Neural crest cell (in vitro differentiated cells): Measurements from ENCODE around the gene IRX2. TPM values are rescaled to one million over a fixed set of nuclear protein-coding genes. Genes with fewer than 3 reads are reported as not detected.

Experiments used
- DNase-seq: peaks from one replicate; pipeline ENCODE4 v3.0.0; 2021; ENCODE audit warnings: low read depth, mixed read lengths, low spot score
- H3K27ac Mint-ChIP-seq: one replicate; pipeline ENCODE4 v1.8.0; 2021; ENCODE audit warnings: mild to moderate bottlenecking, mixed read lengths; ENCODE audit not compliant: unreplicated experiment
- H3K27me3 Mint-ChIP-seq: 2 replicates; pipeline ENCODE4 v1.8.0; 2021; ENCODE audit warnings: low read depth, mild to moderate bottlenecking, mixed read lengths
- H3K36me3 Mint-ChIP-seq: 2 replicates; pipeline ENCODE4 v1.8.0; 2021; ENCODE audit warnings: low read depth, mild to moderate bottlenecking, mixed read lengths
- H3K4me1 Mint-ChIP-seq: 2 replicates; pipeline ENCODE4 v1.8.0; 2021; ENCODE audit warnings: mixed read lengths
- H3K4me3 Mint-ChIP-seq: one replicate; pipeline ENCODE4 v1.8.0; 2021; ENCODE audit warnings: mild to moderate bottlenecking, mixed read lengths
- H3K9me3 Mint-ChIP-seq: 2 replicates; pipeline ENCODE4 v1.8.0; 2021; ENCODE audit warnings: mixed read lengths
- total RNA-seq: library from RNA; stranded (reverse); gene quantifications from 2 replicates; pipeline ENCODE4 v1.2.1, GENCODE V29; 2021
- TF ChIP-seq, protein P1 (sequence below): fragments of 200-600 bp; sonication (generic); conservative IDR thresholded peaks from 2 replicates; pipeline ENCODE4 v1.5.0; 2021; ENCODE audit warnings: antibody characterized with exemption, mild to moderate bottlenecking

The IRX2 gene
- total RNA-seq, 1 donor from 2014 or later: 42.5 TPM

DNA sequence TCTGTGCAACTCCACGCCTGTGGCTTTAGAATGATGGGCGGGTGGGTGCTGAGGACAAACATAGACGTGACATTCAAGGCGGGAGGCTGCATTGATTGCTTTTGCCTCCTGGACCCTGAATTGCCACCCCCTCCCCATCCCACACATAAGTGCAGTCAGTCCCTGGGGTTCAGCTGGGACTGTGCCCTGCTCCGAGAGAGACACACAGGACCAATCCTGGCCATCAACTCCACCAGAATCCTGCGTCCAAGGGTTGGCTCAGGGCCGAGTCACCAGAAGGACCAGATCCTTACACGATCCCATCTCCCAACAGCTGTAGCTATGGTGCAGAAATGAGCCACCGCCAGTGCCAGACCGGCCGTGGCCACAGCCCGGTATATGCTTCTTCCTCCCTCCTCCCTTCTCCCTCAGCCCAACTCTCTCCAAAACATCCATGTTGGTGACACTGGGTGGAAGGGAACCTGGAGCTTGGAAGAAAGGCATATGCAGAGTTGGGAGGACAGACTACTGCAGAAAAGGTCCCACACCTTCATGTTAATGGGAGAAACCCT lies 27.4 kb downstream of the IRX2 start:
- Mint-ChIP-seq H3K4me3 (no peak overlapping the region), H3K4me1 (peaks cover 6% of the 10 kb centered on the region), H3K27me3 (peaks cover 2% of the 10 kb centered on the region), H3K36me3 (no peaks in the 10 kb centered on the region), H3K27ac (peak overlapping the region; percentile 43), H3K9me3 (no peaks in the 10 kb centered on the region)
- DNase-seq: no peak
- TF ChIP-seq, protein P1, sequence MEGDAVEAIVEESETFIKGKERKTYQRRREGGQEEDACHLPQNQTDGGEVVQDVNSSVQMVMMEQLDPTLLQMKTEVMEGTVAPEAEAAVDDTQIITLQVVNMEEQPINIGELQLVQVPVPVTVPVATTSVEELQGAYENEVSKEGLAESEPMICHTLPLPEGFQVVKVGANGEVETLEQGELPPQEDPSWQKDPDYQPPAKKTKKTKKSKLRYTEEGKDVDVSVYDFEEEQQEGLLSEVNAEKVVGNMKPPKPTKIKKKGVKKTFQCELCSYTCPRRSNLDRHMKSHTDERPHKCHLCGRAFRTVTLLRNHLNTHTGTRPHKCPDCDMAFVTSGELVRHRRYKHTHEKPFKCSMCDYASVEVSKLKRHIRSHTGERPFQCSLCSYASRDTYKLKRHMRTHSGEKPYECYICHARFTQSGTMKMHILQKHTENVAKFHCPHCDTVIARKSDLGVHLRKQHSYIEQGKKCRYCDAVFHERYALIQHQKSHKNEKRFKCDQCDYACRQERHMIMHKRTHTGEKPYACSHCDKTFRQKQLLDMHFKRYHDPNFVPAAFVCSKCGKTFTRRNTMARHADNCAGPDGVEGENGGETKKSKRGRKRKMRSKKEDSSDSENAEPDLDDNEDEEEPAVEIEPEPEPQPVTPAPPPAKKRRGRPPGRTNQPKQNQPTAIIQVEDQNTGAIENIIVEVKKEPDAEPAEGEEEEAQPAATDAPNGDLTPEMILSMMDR: no peak

- Mint-ChIP-seq H3K4me1 (peaks cover 7% of the 10 kb centered on the region), H3K27ac (no peak overlapping the region), H3K27me3 (peaks cover 2% of the 10 kb centered on the region), H3K9me3 (no peaks in the 10 kb centered on the region), H3K4me3 (no peak overlapping the region), H3K36me3 (no peaks in the 10 kb centered on the region)
- TF ChIP-seq, protein P1: no peak
- no peak for DNase-seq
These were observed 28.6 kb downstream of the IRX2 start for GRCh38 chr5:2722901-2723300.

GRCh38 chr5:2721385-2722138 lies 29.9 kb downstream of the IRX2 start:
- Mint-ChIP-seq H3K27ac (no peak overlapping the region), H3K4me3 (no peak overlapping the region), H3K36me3 (no peaks in the 10 kb centered on the region), H3K27me3 (no peaks in the 10 kb centered on the region), H3K9me3 (peaks cover 2% of the 10 kb centered on the region), H3K4me1 (peaks cover 4% of the 10 kb centered on the region)
- DNase-seq: no peak
- TF ChIP-seq, protein P1: no peak

- no peak for DNase-seq
- Mint-ChIP-seq H3K27me3 (no peaks in the 10 kb centered on the region), H3K36me3 (no peaks in the 10 kb centered on the region), H3K4me3 (no peak overlapping the region), H3K27ac (no peak overlapping the region), H3K9me3 (peaks cover 2% of the 10 kb centered on the region), H3K4me1 (peaks cover 4% of the 10 kb centered on the region)
- TF ChIP-seq, protein P1: no peak
These were observed 32.1 kb downstream of the IRX2 start for GRCh38 chr5:2719332-2719731.

- H3K4me3 Mint-ChIP-seq: no peak overlapping the region
- H3K9me3 Mint-ChIP-seq: peaks cover 2% of the 10 kb centered on the region
- H3K27ac Mint-ChIP-seq: no peak overlapping the region
- no peaks in the 10 kb centered on the region for H3K36me3 Mint-ChIP-seq
- no peak for DNase-seq
- TF ChIP-seq, protein P1: no peak
- peaks cover 4% of the 10 kb centered on the region for H3K4me1 Mint-ChIP-seq
- H3K27me3 Mint-ChIP-seq: no peaks in the 10 kb centered on the region
These were observed 33.4 kb downstream of the IRX2 start for GRCh38 chr5:2718115-2718514.
